GM12864 (cell line): ENCODE measurements around the gene FMN1.

ENCODE experiments used
- DNase-seq: peaks from one replicate; pipeline ENCODE4 v3.0.0-alpha.2; 2011; ENCODE audit warnings: low read depth
- H3K4me3 ChIP-seq: 2 replicates; pipeline ENCODE4 v1.5.1; 2011; ENCODE audit warnings: mild to moderate bottlenecking, low read depth, low read length, control low read depth
- CTCF ChIP-seq: IDR thresholded peaks from 2 replicates; pipeline ENCODE4 v1.5.1; 2011; ENCODE audit warnings: low read depth, mild to moderate bottlenecking, moderate library complexity, low read length, control low read depth, inconsistent platforms; ENCODE audit errors: missing control alignments

Gene FMN1

GRCh38 chr15:33236841-33237509 is 42.5 kb upstream of the FMN1 start:
- no peak for DNase-seq
- H3K4me3 ChIP-seq: no peak overlapping the region
- no peak for TF ChIP-seq CTCF

- no peak for DNase-seq
- peak; percentile 28 for TF ChIP-seq CTCF
- no peak overlapping the region for H3K4me3 ChIP-seq
These were observed 39.5 kb upstream of the FMN1 start for GRCh38 chr15:33234020-33234461.

GRCh38 chr15:33226559-33227181 is 32.2 kb upstream of the FMN1 start:
- TF ChIP-seq CTCF: peak; percentile 57
- peak; percentile 52 for DNase-seq
- H3K4me3 ChIP-seq: no peak overlapping the region

- no peak for DNase-seq
- TF ChIP-seq CTCF: no peak
- no peak overlapping the region for H3K4me3 ChIP-seq
These were observed 23.6 kb upstream of the FMN1 start for GRCh38 chr15:33218071-33218491.

- no peak for DNase-seq
- no peak overlapping the region for H3K4me3 ChIP-seq
- TF ChIP-seq CTCF: peak; percentile 69
These were observed 21.7 kb upstream of the FMN1 start for GRCh38 chr15:33215941-33216872.

- no peak for TF ChIP-seq CTCF
- DNase-seq: no peak
- H3K4me3 ChIP-seq: no peak overlapping the region
These were observed 16.8 kb upstream of the FMN1 start for GRCh38 chr15:33211176-33211808.
